Embryonic facial prominence (tissue), 1 donor: Measurements from ENCODE around the gene SPRED3.

Experiments
- DNase-seq: peaks from one replicate; pipeline ENCODE4 v3.0.0-alpha.2; 2016; ENCODE audit errors: extremely low spot score

The SPRED3 gene

DNA sequence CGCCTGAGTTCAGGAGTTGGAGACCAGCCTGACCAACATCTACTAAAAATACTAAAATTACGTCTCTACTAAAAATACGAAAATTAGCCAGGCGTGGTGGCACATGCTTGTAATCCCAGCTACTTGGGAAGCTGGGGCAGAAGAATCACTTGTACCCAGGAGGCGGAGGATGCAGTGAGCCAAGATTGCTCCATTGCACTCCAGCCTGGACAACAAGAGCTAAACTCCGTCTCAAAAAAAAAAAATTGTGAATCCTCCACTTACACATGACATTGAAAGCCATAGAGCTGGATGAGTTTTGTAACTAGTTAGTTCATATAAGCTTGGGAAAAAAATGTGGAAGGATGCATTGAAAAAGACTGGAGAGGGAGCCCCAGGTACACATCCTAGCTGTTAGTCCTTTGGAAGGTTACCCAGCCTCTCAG, 14.6 kb upstream of the SPRED3 start:
- DNase-seq: no peak

DNA sequence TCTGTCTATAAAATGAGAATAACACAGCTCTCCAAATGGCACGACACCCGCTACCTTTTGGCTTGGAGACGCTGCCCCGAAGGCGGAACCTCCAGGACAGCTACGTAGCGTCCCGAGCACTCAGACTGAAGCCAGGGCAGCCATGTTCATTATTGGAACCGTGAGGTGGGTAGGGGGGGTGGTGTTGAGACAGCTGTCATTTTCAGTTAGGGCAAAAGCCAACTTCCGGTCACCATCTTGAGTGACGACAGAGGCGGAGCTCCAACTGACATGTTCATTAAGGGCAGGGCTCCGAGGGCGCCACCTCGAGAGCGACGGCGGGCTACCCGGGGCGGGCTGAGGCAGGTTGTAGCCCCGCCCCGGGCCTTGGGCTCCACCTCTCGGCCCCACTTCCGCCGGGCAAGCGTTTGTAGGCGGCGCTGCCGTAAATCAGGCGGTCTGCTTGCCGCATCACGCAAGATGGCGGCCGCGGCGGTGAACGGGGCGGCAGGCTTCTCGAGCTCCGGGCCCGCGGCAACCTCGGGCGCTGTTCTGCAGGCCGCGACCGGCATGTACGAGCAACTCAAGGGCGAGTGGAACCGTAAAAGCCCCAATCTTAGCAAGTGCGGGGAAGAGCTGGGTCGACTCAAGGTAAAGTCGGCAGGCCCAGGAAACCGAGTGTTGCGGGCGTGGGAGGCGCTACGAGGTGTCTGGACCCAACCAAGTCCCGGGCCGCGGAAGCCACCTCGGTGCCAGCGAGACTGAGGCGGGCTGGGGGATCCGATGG, 14.0 kb upstream of the SPRED3 start, which contains the start of gene PSMD8:
Gene PSMD8, plus strand, starts transcription at position 240 of the 766 bp plus-strand sequence. Its CDS starts 31 bp downstream, at position 271.
- peak; percentile 96 for DNase-seq

DNA sequence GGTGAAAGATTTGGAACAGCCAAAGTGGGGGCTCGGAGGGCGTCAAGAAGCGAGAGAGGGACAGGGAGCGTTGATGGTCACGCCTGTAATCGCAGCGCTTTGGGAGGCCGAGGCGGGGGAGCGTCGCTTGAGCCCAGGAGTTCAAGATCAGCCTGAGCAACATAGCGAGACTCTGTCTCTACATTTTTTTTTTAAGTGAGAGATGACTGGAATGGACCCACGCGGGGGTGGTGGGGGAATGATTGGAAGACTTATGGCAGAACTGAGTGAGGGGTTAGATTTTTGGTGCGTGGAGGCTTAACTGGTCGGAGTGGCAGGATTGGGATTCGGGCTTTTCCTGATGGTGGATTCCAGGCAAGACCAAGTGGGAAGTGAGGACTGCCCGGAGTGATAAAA, 13.4 kb upstream of the SPRED3 start:
- no peak for DNase-seq

DNA sequence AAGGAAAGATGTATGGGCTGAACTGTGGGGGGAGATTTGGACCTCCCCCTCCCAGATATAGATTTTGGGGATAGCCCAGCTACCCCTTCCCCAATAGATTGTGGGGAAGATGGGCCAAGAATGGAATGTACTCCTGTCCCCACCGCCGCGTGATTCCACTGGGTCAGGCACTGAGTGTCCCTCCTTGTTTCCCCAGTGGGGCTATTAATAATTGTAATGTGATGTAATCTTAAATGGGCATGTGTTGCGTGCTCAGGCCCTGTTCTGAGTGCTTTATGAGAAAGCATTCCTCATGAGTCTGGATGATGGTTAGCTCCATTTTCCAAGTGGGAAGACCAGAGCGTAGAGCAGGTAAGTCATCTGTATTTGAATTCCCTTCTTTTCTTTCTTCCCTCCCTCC, 12.7 kb upstream of the SPRED3 start:
- no peak for DNase-seq

DNA sequence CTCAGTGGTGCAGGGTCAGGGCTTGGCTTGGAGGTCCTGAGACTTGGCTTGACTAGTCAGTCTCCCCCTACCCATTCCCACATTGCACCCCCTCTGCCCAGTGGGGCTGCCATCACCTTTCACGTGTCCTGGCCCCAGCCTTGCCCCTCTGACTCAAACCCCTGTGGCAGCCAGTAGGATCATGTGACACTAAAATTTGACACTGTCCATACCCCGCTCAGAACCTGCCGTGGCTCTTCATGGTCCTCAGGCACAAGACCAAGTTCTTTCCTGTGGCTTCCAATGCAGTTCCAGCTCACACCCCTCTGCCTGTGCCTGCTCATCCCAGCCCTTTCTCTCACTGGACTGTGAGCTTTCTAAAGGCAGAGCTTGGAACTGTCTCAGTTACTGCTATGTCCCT, 11.9 kb upstream of the SPRED3 start:
- no peak for DNase-seq

DNA sequence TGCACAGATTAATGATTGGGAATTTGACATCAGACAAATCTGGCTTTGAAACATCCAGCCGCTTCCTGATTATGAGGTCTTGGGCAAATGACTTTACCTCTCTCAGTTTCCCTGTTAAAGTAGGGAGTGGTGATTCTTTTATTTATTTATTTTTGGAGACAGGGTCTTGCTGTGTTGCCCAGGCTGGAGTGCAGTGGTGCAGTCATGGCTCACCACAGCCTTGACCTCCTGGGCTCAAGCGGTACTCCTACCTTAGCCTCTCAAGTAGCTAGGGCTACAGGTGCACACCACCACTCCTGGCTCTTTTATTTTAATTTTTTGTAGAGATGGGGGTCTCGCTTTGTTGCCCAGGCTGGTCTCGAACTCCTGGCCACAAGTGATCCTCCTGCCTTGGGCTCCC, 11.4 kb upstream of the SPRED3 start:
- DNase-seq: no peak

DNA sequence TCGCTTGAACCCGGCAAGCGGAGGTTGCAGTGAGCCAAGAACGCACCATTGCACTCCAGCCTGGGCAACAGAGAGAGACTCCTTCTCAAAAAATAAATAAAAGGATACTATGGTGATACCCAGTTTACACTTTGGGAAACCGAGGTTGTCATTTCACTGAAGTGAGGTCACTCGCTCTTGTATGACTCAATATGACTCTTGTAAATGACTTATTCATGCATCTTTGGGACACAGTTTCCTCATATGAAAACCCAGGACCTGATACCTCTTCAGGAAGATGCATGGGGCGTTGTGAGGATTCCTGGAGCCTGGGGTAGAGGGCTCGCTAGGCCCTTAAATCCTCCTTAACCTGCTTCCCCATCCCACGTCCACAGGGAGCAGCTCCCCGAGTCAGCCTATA, 9.6 kb upstream of the SPRED3 start:
- DNase-seq: no peak

DNA sequence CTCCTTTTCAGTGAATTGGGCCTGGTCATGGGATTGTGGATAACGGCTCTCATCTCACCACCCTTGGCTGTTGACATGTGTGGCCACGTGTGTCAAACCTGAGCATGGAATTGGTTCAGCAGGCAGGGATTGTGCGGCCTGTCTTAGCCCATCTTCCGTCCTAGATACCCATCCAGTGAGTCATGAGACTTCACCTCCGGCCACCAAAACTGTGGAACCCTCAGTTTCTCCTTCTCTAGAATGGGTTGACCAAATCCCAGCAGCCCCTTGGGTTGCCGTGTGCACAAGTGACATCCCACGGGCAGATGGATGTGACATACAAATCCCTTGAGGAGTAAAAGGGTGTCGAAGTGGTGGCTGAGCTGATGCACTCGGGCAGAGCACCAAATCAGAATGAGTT, 7.4 kb upstream of the SPRED3 start:
- no peak for DNase-seq

DNA sequence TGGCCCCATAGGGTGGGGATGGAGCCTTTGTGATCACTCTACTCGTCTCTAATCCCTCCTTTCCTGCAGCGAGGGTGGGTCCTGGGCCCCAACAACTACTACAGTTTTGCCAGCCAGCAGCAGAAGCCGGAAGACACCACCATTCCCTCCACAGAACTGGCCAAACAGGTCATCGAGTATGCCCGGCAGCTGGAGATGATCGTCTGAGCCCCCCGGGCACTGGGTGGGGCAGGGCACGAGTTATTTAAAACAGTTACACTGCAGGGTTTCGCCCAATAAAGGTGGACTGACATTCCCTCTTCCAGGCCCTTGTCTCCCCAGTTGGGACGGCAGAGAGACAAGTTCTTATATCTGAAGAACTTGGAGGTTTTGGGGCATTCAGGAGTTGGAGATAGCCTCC, 5.3 kb upstream of the SPRED3 start:
- no peak for DNase-seq

DNA sequence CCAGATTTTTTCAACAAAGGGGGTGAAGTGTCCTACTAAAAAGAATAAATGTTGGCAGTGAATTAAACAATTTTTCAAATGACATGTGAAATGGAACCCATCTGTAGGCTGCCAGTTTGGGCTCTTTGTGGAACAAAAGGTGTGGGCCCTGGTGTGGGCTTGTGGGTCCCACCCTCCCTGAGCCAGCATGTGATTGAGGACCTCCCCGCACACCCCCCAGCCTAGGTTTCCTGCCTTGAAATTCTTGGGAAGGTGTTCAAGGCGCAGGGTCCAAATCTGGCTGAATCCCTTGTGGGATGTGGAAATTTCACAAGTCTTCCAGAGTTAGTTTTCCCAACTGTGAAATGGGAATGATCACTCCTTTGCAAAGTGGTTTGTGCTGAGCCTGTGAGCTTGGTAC, 4.8 kb upstream of the SPRED3 start:
- no peak for DNase-seq

DNA sequence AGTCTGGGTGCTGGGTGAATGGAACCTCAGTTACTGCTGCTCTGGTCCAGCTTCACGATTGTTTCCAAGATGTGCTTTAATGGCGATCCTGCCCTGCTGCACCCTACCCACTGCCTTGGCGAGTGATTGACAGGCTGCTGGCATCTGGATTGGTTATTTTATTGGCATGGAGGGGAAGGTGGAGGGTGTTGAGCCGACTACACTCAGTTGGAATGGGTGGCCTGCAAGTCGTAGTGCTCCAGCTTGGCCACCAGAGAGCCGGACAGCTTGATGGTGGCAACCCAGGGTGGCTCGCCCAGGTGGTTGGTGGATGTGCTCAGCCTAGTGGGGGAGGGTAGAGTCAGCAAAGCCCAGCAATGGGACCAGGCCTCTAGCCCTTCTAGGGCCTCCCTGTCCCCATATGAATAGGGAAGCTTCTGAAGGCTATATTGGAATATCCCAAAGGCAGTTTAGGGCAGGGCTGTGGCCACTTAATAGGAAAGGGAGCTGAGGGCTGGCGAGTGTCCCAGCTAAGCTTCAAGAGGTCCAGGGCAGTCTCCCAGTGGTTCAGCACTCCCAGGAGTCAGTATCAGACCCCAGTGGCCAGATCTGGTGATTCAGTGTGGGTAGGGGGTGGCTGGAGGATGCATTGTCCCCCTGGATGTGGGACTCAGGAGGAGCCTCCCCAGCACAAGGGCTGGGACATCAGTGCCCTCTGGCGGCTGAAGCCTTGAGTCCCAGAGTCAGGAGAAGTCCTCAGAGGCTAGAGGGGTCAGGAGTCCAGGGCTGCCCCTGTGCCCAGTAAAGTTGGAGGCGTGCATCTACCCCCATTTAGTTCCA, 4.1 kb upstream of the SPRED3 start:
- no peak for DNase-seq

DNA sequence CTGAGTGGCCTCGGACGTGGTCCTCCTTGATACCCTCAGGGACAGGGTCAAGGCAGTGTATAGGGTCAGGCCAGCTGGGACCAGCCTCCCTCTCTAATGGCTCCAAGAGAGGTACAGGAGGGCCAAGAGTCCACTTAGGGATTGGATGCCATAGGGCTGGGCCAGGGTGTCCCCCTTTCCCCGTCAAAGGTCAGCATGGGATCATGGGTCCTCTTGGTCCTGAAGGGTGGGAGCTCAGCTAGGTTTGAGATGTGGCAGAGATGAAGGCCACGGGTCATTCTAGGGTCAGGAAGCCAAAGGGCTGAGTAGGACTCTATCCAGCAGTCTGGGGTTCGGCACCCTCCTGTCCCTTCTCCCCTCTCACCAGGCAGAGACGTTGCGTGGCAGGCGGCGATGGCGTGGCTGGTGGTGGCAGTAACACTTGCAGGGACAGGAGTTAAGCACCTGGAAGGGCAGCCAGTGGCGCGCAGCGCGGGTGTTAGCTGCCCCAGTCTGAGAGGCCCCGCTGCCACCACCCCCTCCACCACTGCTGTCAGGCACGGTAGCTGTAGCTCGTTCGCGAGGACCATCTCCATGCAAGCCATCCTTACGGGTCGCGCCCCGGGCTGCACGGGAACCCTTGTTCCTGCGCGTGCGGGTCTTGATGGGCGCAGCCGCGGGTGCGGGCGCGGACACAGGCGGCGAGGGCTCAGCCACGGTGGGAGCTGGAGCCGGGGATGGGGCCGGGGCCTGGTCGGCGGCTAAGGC, 3.3 kb upstream of the SPRED3 start:
- DNase-seq: no peak

DNA sequence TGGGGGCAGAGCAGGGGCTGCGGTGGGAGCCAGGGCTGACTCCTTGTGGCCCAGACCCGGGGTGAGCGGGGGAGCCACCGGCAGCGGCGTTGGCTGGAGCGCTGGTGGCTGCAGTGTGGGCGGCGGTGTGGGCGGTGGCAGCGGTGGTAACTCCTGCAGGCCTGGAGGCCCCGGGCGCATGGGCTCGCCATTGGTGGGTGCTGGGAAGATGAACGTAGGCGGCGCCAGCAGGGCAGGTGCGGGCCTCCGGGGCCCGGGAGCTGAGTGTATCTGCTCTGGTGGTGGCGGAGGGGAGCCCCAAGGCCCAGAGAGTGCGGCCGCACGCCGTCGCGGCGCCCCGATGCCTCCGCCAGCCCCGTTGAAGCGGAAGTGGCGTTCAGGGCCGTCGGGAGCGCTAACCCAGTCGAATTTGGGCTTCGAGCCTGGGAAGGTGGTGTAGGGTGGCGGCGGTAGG, 2.7 kb upstream of the SPRED3 start:
- no peak for DNase-seq

DNA sequence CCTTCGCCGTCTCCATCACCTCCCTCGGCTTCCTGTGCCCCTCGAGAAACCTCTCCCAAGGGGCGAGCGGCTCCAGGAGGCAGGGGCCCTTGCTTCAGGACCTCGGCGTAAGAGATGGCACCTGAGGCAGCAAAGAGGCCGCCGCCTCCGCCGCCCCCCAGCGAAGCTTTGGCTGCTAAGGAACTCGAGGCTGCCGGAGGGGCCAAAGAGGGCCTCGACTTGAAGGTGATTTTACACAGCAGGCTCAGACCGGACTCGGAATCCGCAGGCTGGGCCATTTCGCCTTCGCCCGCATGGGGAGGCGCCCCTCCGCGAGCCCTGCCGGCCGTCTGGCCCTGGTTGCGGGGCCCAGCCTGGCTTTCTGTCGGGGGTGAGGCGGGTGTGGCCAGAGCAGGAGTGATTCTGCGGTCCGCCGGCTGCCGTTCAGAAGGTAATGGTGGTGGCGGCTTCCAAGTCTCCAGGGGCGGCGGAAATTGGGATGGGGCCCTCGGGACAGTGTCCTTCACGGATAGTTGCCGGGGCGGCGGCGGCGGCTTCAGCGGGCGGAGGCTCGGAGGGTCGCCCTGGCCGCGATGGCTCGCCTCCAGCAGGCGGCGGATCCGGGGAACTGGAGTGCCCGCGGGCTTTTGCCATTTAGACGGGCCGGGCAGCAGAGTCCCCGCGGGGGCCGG, 2.1 kb upstream of the SPRED3 start:
- DNase-seq: no peak

DNA sequence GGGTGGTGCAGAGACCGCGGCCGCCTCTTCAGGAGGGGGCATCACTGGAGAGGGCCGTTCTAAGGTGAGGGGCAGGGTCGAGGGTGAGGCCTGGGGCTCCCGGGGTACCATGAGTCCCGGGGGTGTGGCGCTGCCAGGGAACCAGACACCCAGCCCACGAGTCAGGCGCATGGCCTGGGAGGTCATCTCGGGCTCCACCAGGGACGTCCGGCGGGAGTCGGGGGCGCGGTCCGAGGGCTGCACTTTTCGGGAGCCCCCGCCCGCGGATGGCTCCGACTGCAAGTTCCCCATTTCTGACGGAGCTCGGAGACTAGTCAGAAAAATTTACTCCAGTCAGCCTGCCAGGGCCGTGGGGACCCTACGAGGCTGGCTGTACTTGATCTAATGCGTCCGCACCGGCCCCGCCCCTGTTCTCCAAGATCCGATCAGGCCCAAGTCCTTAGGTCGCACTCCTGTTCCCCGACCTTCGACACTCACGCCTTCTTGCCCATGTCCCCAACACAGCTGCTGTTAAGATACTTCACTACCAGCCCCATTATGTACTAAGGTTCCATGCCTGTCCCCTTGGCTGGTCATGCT, 1.4 kb upstream of the SPRED3 start:
- no peak for DNase-seq

DNA sequence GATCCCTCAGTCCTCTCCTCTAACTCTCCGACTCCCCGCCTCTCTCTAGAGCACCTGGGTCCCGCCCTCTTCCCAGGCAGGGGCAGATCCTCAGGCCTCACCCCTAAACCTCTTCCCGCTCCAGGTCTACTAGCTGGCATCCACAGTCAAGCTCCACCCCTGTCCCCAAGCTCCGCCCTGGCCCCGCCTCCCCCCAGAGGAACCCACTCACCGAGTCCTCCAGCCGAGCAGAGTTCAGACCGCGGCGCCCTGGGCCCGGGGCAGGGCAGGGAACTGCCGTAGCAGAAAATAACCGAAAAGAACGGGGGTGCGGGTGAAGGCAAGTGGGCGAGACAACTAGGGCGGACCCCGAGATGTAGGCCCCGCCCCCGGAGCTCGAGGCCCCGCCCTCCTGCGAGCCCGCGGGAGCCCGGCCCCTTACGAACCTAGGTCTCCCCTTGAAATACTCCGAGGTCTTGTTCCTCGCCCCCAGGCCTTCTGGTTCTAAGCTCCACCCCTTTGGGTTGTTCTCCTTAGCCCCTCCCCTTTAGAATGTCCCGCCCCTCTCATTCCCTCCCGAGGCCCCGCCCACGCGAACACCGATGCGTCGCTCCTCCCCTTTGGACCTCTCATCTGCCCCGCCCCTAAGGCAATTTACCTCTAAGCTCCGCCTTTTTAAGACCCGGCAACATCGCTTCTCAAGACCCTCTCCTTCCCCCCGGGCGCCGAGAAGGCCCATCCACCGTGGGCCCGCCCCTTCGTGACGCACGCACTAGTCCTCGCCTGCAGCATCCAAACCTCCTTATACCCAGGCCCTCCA, 748 bp upstream of the SPRED3 start, which contains the start of gene GGN:
Gene GGN, minus strand, starts transcription at position 485 of the 799 bp plus-strand sequence. CDS start 773 bp downstream, outside the sequence.
- DNase-seq: no peak

DNA sequence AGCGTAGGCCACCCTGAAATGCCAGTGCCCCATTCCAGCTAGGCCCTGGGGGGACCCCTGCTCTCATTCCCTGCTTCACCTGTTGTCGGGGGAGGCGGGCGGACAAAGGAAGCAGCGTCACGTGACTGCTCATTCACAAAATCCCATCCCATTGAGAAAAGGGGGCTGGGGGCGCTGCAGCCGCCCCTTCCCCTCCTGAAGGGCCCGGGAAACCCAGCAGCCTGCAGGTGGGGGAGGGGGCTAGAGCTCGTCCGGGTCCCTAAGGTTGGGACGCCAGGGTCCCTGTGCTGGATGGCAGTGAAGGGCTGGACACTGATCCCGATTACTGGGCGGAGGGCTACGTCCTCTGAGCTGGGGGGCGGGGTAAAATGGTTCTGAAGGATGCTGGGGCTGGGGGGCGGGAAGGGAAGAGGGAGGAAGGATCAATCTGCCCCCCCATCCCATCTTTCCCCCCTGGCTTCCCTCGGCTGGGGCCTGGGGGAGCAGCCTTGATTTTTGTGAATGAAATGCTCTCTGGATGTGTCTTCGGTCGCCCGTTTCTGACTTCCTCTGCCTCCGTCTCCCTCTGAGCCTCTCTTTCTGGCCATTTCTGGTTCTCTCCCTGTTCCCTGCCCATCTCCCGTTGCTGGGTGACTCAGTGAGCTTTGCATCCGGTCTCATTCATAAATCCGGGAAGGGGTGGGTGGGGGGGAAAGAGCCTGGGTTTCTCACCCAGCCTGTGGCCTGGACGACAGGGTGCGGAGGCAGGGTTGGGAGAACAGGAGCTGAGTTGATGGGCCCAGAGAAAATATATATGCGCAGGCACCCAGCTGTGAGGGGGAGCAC, 816 bp downstream of the SPRED3 start:
- no peak for DNase-seq

DNA sequence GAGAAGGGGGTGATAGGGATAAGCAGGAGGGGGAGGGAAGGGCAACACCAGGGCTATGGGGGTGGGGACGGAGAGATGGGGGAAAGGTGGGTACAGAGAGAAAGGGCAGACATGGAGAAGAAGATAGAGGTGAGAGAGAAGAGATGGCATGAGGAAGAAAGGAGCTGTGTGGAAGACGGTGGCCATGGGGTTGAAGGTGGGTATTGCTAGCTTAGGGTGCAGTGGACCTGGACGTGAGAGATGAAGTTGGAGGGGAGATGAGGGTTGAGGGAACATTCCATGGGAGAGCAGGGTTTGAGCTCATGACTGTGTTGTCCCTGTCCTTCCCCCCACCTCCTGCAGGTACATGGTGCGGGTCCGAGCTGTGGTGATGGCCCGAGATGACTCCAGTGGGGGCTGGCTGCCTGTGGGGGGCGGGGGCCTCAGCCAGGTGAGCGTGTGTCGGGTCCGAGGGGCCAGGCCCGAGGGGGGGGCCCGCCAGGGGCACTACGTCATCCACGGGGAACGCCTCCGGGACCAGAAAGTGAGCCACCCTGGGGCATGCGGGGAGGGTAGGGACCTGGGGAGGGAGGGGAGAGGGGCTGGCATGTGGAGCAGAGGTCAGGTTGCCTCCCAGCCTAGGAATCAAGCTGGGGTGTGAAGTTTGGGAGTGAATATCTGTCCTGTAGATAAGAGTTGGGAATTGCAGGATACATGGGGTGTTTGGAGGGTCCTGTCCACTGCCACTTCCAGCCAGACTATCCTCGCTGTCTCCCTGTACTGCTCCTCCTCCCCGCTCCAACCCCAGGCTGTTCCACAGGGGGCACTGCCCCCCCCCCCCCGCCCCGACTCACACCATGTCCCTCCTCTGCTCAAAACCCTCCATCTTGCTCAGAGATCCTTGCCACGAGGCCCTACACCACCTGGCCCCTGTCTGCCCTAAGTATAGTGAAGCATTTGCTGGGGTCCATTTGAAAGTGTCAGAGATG, 1.7 kb downstream of the SPRED3 start:
- DNase-seq: no peak
